HFF-Myc (cell line): ENCODE measurements around the gene CCDC171.

Experiments
- DNase-seq: peaks from one replicate; pipeline ENCODE4 v3.0.0-alpha.2; 2011; ENCODE audit warnings: low read depth; ENCODE audit errors: extremely low read depth
- H3K4me3 ChIP-seq: replicated peaks from 2 replicates; pipeline ENCODE4 v1.5.1; 2011; ENCODE audit warnings: low read depth, mild to moderate bottlenecking, control low read depth, low read length
- TF ChIP-seq, protein P1 (sequence below): IDR thresholded peaks from 2 replicates; pipeline ENCODE4 v1.5.1; 2012; ENCODE audit warnings: mild to moderate bottlenecking, low read depth, low read length, control low read depth; ENCODE audit errors: missing control alignments

The CCDC171 gene

DNA sequence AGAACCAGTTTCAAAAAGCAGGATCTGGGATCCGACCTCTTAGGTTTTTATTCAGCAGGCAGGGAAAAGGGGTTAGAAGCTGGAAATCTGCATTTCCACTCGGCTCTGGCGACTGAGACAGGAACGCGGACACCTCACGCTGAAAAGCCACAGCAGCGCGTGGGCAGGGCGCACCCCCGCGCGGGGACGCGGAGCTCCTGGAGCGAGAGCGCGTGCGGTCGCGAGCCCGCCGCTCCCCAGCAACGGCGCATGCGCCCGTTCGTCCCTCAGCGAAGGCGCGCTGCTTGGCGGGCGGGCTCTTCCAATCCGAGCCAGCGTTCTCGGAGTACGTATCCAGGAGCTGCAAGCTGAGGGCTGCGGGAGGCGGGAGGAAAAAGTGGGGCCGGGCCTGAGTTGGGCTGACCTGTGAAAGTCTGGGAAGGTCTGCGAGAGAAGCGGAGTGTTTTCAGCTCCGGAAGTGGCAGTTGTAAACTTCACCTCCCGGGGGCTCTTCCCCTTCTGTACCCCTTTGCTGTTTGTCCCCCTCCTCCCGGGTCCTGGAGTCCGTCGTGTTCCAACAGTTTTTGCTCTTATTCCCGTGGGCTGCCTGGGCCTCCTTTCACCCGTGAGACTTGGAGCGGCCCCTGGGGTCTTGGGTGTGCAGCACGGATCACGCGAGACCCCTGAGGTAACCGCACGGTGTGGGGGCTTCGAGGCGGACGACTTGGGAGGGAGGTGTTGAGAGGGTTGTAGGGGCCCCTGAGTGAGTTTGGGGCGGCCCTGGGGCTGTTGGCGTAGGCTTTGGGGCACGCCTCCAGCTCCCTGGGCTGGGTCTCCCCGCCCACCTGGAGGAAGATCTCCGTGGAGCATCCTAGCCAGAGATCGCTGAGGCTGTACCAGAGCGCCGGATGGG lies at the start of gene CCDC171:
CCDC171 (plus strand) TSS at position 408 of the 892 bp plus-strand sequence. CDS start 11,046 bp downstream, outside the sequence.
- TF ChIP-seq, protein P1, sequence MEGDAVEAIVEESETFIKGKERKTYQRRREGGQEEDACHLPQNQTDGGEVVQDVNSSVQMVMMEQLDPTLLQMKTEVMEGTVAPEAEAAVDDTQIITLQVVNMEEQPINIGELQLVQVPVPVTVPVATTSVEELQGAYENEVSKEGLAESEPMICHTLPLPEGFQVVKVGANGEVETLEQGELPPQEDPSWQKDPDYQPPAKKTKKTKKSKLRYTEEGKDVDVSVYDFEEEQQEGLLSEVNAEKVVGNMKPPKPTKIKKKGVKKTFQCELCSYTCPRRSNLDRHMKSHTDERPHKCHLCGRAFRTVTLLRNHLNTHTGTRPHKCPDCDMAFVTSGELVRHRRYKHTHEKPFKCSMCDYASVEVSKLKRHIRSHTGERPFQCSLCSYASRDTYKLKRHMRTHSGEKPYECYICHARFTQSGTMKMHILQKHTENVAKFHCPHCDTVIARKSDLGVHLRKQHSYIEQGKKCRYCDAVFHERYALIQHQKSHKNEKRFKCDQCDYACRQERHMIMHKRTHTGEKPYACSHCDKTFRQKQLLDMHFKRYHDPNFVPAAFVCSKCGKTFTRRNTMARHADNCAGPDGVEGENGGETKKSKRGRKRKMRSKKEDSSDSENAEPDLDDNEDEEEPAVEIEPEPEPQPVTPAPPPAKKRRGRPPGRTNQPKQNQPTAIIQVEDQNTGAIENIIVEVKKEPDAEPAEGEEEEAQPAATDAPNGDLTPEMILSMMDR, result no peak
- peak within 1 kb of the TSS; percentile 61 for H3K4me3 ChIP-seq
- peak; percentile 84 for DNase-seq

DNA sequence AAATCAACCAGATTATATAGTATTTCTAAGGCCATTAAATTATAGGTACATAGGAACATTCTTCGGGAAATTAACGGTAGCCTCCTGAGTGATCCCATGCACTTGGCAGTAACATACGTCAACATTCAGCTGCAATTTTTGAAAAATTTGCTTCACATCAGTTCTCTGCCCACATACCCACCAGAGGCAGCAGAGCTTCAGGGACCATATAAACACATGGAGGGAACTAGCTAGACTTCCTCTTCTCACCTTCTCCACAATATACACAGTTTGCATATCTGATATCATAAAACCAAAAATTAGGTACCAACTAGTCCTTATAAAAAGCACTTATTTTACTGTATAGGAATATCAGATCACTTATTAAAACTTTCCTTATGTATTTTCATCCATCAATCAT lies 46.9 kb upstream of the CCDC171 start:
- TF ChIP-seq, protein P1, result no peak
- no peak overlapping the region for H3K4me3 ChIP-seq
- DNase-seq, result no peak

DNA sequence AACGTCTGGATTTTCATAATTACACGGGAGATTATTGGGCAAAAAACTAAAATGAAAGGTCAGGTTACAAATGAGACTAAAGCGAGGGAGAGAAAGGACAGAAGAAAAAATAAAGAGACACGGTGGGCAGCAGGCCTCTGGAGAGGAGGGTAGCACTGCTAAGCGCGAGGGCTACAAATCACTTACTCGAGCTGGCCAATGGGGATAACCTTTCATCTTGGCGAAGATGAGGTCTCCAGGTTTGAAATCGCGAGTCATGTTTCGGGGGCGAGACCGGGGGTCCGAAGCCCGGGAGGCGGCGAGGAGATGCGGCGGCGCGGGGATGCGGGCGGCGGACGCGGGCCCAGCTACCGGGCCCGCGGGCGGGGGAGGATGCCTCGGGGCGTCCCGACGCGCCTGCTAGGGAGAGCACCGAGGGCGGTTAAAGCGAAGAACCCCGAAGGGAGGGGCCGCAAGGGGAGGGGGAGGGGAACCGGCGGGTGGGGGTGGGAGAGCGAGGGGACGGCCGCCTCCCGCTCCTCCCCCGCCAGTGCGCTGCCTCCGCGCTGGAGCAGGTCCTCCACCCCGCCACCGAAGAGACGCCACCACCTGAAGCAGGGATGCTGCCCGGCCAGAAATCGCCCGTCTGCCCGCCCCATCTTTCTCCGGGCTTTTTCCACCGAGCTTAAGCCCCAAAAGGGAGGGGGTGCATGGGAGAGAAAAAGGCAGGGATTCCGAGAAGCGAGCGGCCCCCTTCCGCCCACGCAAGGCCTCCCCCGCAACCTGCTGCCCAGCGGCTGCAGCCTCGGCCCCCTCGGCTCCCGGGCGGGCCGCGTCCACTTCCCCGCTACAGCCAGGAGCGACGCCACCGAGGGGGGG lies 42.7 kb upstream of the CCDC171 start:
- peak overlapping the region; percentile 72 for H3K4me3 ChIP-seq
- TF ChIP-seq, protein P1, result no peak
- no peak for DNase-seq

DNA sequence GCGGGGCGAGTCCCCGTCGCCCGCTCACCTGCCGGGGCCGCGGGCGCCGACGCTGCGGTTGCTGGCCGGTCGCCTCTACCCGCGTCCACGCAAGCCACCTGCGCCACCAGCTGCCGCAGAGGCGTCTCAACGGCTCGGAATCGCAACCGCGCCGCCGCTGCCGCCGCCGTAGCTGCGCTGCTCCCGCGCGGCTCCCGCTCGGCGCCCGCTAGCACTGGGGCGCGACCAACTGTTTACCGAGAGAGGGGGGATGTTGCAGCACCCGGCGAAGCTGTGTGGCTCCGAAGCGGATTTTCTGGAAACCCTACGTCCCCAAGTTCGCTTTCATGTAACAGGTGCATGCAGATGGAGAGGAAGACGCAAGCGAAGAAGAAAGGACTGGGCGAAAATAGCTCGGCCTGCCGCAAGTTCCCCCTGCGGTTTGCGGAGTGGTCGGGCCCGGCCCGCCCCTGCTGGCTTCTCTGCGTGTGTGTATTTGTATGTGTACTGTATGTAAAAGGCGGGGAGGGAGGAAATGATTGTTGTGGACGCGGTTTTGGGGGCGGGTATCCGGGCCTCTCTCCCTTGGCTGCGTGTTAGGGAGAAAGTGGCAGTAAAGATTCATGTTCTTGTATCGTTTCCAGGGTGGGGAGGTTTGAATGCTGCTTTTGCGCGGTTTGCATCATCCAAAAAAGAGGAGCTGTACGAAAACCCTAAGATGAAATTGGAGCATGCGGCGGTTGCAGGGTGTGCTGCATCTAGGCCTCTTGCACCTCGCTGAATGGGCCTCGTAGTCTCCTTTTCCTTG lies 41.9 kb upstream of the CCDC171 start, which contains the start of gene PSIP1:
PSIP1 (minus strand) TSS at position 182 of the 787 bp plus-strand sequence. CDS start 782 bp downstream, outside the sequence.
- peak within 1 kb of the TSS; percentile 72 for H3K4me3 ChIP-seq
- DNase-seq, result peak; percentile 39
- TF ChIP-seq, protein P1, result no peak

DNA sequence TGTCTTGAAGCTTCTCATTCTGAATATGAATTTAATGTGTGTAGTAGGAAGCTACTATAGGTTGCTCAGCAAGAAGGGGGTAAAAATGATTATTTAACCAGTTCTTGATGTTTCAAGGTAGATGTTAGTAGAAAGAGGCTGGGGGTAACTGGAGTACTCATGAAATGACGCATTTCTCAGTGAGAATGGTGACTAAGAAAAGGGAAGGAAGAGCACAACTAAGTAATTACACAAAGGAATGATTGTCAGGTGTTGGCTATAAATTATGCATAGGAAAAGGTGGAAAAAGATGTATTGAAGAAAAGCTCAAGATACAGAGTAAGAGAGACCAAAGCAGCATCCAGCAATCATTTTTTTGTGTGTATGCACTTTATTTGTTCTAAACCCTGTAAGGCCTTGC lies 40.6 kb upstream of the CCDC171 start:
- no peak overlapping the region for H3K4me3 ChIP-seq
- no peak for DNase-seq
- TF ChIP-seq, protein P1, result no peak

DNA sequence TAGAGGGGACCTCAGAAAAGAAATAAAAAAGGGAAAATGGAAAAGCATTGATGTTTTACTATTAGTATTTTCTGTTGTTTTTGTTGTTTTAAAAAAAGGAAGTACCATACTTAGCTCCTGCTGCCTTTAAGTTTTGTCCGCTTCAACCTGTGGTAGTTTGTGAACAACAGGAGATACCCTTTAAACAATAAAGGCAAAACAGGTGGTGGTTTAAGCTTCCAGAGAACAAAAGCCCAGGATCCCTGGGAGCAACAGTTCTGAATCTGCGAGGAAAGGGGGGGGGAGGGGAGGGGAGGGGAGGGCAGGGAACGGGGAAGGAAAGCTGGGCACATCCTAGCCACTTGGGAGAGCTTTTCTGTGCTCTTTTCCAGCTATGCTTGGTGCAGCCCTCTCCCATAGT lies 40.0 kb upstream of the CCDC171 start:
- TF ChIP-seq, protein P1, result no peak
- no peak overlapping the region for H3K4me3 ChIP-seq
- no peak for DNase-seq
